ENCODE data around the gene FRMPD2. TPM values are rescaled to one million over a fixed set of nuclear protein-coding genes. Genes with fewer than 3 reads are reported as not detected.
"Not testable (repeated sequence)": the region's sequence is repeated elsewhere in the genome, so short reads cannot be mapped to it uniquely, and the experiment has no call there.

FRMPD2 gene
- total RNA-seq, 1 donor from 2014 or later, result not detected

DNA sequence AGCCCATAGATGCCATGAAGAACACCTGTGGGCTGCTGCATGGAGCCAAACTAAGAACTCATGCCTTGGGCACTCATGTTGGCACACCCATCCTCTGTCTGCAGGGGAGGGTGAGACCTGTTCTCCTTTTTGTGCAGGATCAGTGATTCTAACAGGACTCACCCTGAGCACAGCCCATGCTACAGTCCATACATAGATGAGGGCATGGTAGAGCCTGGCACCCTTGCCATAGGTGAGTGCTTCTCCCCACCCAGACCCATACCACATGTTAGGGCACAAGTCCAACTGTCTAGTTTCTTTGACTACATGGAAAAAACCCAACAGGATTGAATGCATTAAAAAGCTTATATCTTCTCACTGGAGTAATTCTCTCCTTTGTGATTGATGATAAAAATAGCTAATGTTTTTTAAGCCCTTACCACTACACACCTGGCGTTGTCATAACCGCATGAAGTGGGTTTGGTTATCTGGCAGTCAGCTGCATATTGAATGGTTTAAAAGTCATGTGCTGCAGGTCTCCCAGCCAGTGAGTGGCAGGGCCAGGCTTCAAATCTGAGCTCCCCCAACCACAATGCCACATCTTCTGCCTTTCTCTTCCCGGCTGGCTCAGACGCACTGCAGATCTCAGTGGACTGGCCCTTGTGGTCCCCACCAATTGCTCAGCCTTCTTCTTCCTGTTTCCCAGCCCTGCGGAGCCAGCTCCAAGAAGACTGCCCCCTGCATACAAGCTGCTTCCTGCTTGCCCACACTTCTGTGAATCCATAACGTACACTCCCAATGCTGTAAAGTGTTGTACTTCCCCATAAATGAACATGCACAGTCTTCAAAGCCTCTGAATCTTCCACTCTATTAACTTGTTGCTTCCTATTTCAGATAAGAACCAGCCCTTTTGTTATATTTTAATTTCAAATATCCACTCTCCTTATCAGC lies 120.0 kb downstream of the FRMPD2 start:
- not testable (repeated sequence) for H3K27me3 Mint-ChIP-seq (ENCODE audit: low read depth); H3K9me3 Mint-ChIP-seq (ENCODE audit: low read depth); DNase-seq (ENCODE audit: low spot score); H3K27ac Mint-ChIP-seq (ENCODE audit: unreplicated experiment); H3K36me3 Mint-ChIP-seq (ENCODE audit: low read depth); H3K4me3 Mint-ChIP-seq (ENCODE audit: unreplicated experiment); H3K4me1 Mint-ChIP-seq (ENCODE audit: low read depth)

DNA sequence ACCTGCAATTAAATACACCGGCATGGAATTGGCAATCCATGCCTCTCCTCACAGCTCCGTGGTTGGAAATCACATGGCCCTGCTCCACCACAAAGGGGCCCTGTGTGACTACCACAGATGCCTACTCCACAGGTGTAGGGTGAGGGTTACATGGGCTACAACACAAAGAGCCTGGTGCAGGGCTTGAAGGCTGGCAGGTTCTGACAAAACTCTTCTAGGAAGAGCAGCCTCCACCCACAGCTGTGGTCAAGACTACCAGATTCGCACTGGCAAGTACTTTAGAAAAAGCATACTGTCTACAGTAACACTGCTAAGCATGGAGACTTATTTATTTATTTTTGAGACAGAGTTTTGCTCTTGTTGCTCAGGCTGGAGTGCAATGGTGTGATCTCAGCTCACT lies 126.9 kb downstream of the FRMPD2 start:
- not testable (repeated sequence) for H3K36me3 Mint-ChIP-seq (ENCODE audit: low read depth); H3K27ac Mint-ChIP-seq (ENCODE audit: unreplicated experiment)

DNA sequence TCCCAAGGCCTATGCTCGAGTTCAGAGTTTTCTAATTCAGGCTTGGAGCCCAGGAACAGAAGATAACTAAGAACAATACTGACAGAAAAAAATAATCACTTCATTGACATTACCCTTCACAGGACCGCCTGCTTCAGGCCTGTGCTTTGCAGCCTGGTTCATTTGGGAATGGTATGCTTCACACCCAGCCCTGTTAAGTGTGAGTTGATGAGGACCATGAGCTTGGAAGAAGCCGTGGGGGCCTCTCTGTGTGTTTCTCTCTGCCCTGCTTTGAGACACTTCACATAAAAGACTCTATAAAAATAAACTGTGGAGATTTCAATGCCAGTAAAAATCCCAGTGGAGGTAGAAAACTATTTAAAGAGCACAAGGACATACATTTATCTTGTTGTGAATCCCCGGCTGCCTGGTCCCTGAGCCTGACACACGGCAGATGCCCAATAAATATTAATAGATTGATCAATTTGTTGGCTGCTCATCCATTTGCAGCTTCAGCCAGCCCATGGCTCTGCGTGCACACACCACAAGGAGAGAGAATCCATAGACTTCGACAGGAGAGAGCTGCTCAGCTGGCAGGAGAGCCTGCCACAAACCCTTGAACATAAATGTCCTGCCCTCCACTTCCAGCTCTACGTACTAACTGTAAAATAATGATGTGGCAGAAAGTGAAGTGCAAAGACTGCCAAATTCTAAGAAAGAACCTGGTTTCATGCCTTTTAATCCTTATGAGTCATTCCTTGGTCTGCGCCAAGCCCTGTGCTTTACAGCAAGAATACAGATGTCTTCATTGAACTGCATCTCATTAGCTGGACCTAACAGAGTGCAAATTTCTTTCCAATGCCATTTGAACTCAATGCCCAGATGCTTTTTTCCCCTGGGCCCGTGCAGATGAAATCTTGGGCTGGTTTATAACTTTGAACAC lies 130.5 kb downstream of the FRMPD2 start:
- H3K36me3 Mint-ChIP-seq (ENCODE audit: low read depth); H3K4me3 Mint-ChIP-seq (ENCODE audit: unreplicated experiment); H3K27me3 Mint-ChIP-seq (ENCODE audit: low read depth); H3K4me1 Mint-ChIP-seq (ENCODE audit: low read depth); H3K27ac Mint-ChIP-seq (ENCODE audit: unreplicated experiment); DNase-seq (ENCODE audit: low spot score); H3K9me3 Mint-ChIP-seq (ENCODE audit: low read depth): not testable (repeated sequence)

More for the DNA sequence above, 126.9 kb downstream of the FRMPD2 start:
- not testable (repeated sequence) for H3K9me3 Mint-ChIP-seq (ENCODE audit: low read depth); H3K4me3 Mint-ChIP-seq (ENCODE audit: unreplicated experiment); H3K27me3 Mint-ChIP-seq (ENCODE audit: low read depth); DNase-seq (ENCODE audit: low spot score); H3K4me1 Mint-ChIP-seq (ENCODE audit: low read depth)

DNA sequence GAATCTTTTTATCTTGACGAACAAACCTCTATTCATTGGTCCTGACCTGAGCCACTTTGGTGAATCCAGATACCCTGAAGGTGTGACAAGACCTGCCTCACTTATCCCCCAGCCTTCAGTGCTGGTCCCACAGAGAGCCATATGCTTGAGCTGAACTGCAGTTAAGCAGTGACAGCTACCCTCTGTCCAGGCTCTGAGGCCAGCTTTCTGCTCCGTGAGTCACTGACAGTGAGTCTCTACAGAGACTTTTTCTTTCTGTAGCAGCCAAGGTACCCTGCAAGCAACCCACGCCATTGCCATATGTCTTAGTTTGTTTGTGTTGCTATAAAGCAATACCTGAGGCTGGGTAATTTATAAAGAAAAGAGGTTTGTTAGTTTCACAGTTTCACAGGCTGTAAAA lies 133.5 kb downstream of the FRMPD2 start:
- not testable (repeated sequence) for H3K9me3 Mint-ChIP-seq (ENCODE audit: low read depth); DNase-seq (ENCODE audit: low spot score); H3K36me3 Mint-ChIP-seq (ENCODE audit: low read depth); H3K27me3 Mint-ChIP-seq (ENCODE audit: low read depth); H3K4me1 Mint-ChIP-seq (ENCODE audit: low read depth); H3K27ac Mint-ChIP-seq (ENCODE audit: unreplicated experiment); H3K4me3 Mint-ChIP-seq (ENCODE audit: unreplicated experiment)

DNA sequence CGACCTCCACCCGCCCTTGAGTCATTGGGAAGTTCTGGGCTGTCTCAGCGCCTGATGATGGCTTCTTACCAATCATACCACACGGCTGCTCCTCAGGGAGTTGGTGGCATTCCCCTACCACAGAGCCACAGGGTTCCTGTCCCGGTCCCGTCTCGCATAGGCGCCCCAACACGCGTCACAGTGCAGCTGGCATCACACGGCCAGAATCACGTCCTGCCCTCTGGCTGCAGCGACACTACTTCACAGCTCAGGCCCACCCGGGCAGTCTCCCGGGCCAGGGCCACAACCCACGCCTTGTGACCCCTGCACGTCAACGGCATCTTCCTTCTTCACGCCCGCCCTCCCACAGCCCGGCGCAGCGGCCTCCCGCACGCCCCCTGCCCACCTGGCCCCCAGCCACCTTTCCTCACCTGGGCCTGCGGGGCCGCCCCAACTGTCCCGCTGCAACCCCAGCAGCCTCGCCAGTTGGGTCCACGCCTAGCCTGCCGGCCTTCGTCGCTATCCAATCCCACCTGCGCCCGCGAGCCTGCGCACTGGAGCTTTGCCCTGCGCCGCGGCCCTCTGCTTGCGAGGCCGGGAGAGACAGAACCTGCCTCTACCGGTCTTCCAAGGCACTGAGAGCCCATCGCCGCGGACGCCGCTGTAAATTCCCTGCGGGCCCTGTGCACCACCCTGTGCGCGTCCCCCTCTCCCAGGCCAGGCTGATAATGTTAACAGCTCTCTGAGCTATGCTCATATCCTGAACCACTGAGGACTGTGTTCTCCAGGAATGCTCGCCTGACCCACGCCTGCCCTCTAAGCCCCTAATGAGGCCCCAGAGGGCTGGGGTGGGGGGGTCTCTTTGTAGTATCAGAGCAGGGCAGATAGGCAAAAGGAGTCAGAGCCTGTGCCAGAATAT lies 134.3 kb downstream of the FRMPD2 start:
- H3K27me3 Mint-ChIP-seq (ENCODE audit: low read depth); DNase-seq (ENCODE audit: low spot score); H3K9me3 Mint-ChIP-seq (ENCODE audit: low read depth); H3K4me3 Mint-ChIP-seq (ENCODE audit: unreplicated experiment); H3K27ac Mint-ChIP-seq (ENCODE audit: unreplicated experiment); H3K36me3 Mint-ChIP-seq (ENCODE audit: low read depth); H3K4me1 Mint-ChIP-seq (ENCODE audit: low read depth): not testable (repeated sequence)

DNA sequence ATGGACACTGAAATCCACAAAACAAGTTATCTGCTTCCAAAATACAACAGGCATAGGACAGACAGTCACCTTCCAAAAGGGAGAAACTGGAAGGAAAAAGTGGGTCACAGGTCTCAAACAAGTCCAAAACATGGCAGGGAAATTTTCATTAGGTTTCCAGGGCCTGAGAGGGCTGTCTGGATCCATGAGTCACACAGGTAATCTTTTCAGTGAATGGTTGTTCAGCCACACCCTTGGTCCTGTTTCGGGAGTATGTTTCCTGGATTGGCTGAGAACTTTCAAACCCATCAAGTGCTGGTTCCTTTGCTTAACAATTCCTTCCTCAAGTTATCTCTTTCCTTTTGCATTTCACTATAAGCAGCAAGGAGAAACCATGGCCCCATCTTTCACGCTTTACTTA lies 145.5 kb downstream of the FRMPD2 start:
- not testable (repeated sequence) for H3K36me3 Mint-ChIP-seq (ENCODE audit: low read depth); H3K4me1 Mint-ChIP-seq (ENCODE audit: low read depth); DNase-seq (ENCODE audit: low spot score); H3K9me3 Mint-ChIP-seq (ENCODE audit: low read depth); H3K27ac Mint-ChIP-seq (ENCODE audit: unreplicated experiment); H3K4me3 Mint-ChIP-seq (ENCODE audit: unreplicated experiment); H3K27me3 Mint-ChIP-seq (ENCODE audit: low read depth)

DNA sequence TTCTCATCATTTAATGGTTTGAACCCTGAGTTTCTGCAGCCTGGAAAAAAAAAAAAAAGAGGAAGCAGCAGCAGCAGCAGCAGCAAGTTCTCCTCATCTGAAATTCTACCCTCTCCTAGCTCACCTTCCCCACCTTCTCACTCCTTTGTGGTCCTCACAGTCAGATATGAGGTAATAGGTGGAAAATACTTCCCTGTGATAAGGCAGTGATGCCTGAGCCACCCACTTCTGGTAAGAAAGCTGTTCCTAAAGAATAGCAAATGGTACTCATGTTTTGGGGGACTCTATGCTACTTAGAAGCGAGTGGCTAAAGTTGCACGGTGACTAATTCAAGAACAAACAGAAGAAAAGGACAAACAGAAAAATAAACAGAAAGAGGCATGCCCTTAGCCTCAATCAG lies 148.2 kb downstream of the FRMPD2 start:
- not testable (repeated sequence) for H3K27me3 Mint-ChIP-seq (ENCODE audit: low read depth); H3K9me3 Mint-ChIP-seq (ENCODE audit: low read depth); H3K4me1 Mint-ChIP-seq (ENCODE audit: low read depth); H3K27ac Mint-ChIP-seq (ENCODE audit: unreplicated experiment); H3K36me3 Mint-ChIP-seq (ENCODE audit: low read depth); DNase-seq (ENCODE audit: low spot score); H3K4me3 Mint-ChIP-seq (ENCODE audit: unreplicated experiment)

DNA sequence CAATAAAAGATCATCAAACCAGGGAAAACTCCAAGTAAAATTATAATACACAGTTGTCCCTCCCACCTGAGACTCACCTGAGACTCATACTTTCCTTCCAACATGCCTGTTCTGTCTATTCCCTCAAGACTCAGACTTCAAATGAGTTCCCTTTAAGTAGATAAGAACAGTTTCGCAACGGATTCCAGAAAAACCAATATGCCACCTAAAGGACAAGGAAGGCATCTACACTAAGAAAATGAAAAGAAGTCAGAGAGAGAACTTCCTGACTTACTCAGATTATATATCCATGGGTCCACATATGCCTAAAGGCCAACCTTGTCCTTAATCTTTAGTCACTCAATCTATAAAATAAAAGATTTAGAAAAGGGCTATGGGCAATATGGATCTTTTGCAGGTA lies 148.9 kb downstream of the FRMPD2 start:
- not testable (repeated sequence) for DNase-seq (ENCODE audit: low spot score); H3K4me1 Mint-ChIP-seq (ENCODE audit: low read depth); H3K36me3 Mint-ChIP-seq (ENCODE audit: low read depth); H3K4me3 Mint-ChIP-seq (ENCODE audit: unreplicated experiment); H3K27me3 Mint-ChIP-seq (ENCODE audit: low read depth); H3K9me3 Mint-ChIP-seq (ENCODE audit: low read depth); H3K27ac Mint-ChIP-seq (ENCODE audit: unreplicated experiment)
- TF ChIP-seq, protein P1, sequence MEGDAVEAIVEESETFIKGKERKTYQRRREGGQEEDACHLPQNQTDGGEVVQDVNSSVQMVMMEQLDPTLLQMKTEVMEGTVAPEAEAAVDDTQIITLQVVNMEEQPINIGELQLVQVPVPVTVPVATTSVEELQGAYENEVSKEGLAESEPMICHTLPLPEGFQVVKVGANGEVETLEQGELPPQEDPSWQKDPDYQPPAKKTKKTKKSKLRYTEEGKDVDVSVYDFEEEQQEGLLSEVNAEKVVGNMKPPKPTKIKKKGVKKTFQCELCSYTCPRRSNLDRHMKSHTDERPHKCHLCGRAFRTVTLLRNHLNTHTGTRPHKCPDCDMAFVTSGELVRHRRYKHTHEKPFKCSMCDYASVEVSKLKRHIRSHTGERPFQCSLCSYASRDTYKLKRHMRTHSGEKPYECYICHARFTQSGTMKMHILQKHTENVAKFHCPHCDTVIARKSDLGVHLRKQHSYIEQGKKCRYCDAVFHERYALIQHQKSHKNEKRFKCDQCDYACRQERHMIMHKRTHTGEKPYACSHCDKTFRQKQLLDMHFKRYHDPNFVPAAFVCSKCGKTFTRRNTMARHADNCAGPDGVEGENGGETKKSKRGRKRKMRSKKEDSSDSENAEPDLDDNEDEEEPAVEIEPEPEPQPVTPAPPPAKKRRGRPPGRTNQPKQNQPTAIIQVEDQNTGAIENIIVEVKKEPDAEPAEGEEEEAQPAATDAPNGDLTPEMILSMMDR (IDR thresholded peaks at IDR 0.05), result peak; percentile 54

DNA sequence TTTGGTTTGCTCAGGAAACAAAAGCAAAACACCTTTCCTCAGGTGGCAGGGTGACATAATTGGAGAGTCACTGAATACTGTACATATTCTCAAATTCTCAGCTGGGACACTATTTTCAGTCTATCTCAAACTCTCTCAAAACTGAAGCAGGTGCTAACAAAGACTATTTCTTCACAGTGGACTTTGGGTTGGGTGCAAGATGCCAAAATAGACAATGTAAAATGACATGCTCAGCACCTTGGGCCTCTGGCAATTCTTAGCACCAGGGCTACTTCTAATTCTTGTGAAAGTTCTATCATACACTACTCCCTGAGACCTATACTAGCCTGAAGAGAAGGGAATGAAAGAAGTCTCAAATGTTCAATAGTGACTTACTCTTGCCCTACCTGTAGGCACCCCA lies 151.9 kb downstream of the FRMPD2 start:
- H3K36me3 Mint-ChIP-seq (ENCODE audit: low read depth); H3K27ac Mint-ChIP-seq (ENCODE audit: unreplicated experiment); DNase-seq (ENCODE audit: low spot score); H3K4me1 Mint-ChIP-seq (ENCODE audit: low read depth); H3K27me3 Mint-ChIP-seq (ENCODE audit: low read depth); H3K9me3 Mint-ChIP-seq (ENCODE audit: low read depth); H3K4me3 Mint-ChIP-seq (ENCODE audit: unreplicated experiment): not testable (repeated sequence)

DNA sequence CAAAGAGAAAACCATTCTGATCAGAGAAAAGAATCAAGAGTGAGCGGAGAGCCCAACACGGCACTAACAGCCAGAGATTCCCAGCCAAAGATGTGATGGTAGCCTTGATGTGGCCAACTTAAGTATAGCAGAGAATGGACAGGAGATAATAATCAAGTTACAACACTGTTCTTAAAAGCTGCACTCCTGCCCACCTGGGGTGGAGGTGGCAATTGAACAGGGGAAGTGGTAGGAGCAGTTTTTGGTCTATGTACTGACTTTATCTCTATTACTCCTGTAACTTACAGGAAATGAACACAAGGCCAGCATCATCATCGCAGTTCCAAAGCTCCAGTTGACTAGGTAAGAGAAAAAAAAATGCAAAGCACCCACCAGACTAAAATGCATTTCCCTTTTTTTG lies 164.2 kb downstream of the FRMPD2 start:
- not testable (repeated sequence) for H3K36me3 Mint-ChIP-seq (ENCODE audit: low read depth); H3K27ac Mint-ChIP-seq (ENCODE audit: unreplicated experiment); H3K27me3 Mint-ChIP-seq (ENCODE audit: low read depth); H3K4me3 Mint-ChIP-seq (ENCODE audit: unreplicated experiment); H3K9me3 Mint-ChIP-seq (ENCODE audit: low read depth); H3K4me1 Mint-ChIP-seq (ENCODE audit: low read depth); DNase-seq (ENCODE audit: low spot score)
